ENCODE results near the gene NUP93.

NUP93 gene

DNA sequence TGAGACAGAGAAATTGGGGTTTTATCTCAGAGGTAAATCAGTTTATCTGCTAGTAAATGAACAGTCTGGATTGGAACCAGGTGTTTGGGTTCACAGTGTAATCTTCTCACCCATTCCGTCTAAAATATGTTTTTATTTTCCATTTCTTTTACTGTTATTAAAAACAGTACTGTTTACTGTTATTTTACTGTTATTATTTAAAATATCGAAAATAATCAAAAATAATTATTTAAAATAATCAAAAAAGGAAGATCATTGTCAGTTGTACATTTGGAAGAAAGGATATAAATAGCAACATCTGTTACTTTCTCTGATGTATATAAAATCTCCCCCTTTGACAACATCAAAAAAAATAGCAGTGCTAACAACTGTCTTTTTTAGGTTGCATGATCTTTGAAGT, 11.5 kb downstream of the NUP93 start:
- no peak for DNase-seq (ENCODE audit: low read depth in 2 of 3, low spot score in 2 of 3)

DNA sequence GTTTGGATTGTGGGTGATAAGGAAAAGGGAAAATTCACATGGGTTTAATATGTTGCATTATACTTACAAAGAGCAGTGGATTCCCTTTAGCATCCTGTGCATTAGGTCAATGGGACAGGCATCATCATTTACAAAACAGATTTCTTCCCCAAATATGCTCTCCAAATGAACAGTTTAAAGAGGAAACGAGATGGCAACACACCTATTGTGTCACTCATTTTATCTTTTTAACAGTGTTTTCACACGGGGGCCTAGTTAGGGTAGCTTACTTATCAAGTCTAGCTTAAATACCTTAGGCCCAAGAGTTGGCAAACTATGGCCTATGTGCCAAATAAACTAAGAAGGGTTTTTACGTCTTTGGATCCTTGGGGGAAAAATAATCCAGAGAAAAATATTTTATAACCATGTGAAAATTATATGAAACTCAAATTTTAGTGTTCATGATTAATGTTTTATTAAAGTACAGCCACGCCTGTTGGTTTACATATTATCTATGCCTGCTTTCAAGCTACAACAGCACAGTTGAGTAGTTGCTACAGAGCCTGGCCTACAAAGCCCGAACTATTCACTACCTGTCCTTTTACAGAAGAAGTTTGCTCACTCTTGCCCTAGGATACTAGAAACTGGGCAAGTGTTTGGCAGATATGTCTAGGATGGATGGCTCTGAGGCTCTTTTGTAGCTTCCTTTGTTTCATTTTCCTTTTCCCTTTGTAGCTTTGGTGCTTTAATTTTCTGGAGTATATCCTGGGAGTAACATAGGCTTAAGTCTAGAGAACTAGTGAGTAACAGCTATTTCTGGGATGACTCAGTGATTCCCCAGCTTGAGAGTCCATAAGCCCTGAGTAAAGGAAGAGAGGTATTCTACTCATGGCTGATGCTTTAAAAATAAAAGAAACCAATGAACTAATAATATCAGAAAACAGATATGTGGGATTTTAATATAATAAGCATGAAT, 12.4 kb downstream of the NUP93 start:
- no peak for DNase-seq (ENCODE audit: low read depth in 2 of 3, low spot score in 2 of 3)

DNA sequence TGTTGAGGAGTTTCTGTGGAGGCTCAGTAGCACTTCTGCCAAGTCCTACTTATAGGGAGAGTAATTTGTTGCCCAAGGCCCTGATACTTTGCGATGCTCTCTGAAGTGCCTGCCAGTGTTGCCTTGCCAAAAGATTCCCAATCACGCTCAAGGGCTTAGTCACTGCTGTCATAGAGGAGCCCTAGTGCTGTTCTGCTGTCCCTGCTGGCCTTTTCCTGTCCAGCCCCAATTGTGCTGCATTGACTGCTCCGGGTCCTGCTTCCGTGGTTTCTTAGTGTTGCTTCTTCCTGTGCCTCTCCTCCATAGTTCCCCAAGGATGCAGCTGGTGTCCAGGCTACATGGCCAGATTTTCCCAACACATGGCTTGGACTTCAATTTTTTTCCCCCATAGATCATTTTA, 13.9 kb downstream of the NUP93 start:
- no peak for DNase-seq (ENCODE audit: low read depth in 2 of 3, low spot score in 2 of 3)

DNA sequence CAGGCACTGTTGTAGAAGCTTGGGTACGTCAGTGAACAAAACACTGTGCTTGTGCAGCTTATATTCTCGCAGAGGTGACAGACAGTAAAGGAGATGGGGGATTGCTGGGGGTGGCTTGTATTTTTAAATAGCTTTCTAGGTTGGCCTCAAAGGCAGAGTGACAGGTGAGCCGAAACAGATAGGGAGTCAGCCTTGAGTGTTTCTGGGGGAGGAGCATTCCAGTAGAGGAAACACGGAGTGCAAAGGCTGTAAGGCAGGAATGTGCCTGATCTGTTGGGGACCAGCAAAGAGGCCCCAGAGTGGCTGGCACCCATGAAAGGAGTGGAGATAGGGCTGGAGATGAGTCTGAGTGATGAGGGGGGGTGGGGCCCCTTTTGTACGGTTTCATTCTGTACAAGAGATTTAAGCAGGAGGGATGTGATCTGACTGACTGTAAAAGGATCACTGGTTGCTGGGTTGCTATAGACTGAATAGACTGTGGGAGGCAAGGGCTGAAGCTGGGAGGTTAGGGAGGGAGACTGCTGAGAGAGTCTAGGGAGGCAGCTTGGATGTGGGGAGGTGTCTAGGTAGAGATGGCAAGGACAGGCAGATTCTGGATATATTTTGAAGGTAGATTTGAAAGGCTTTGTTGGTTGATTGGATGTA, 15.2 kb downstream of the NUP93 start:
- no peak for DNase-seq (ENCODE audit: low read depth in 2 of 3, low spot score in 2 of 3)

DNA sequence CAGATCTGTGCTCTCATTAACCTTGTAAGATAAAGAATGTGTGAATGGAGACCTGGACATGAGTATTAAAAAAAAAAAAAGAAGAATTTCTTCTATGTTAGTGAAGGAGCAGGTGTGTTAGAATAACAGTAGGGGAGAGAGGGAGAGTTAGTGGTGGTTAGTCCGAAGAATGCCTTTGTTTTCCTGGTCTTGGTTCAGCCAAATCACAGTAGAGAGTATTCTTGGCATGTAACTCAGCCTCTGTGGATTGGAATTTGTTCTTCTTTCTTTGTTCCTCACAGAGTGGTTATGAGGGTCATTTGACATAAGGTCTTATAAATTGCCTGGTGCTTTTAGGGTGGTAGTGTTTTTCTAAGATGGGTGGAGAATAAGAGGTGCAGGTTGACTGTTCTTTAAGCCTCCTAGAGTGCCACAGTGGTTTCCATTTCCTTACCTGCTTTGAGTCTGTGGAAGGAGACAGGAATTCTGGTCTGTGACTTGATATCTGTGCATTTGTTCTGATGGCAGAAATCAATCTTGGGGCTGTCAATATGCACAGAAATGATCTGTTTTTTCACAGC, 17.6 kb downstream of the NUP93 start:
- no peak for DNase-seq (ENCODE audit: low read depth in 2 of 3, low spot score in 2 of 3)

DNA sequence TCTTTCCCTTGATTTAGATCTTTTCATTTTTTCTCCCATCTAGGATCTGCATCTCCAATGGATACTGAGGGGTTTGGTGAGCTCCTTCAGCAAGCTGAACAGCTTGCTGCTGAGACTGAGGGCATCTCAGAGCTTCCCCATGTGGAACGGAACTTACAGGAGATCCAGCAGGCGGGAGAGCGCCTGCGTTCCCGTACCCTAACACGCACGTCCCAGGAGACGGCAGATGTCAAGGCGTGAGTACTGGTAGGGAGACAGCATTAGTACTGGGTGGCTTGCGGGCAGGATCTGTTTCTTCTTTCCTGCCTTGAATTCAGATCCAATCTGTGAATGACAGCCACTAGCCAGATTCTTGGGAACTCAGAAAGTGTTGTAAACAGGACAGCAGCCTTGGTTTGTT, 18.3 kb downstream of the NUP93 start:
- no peak for DNase-seq (ENCODE audit: low read depth in 2 of 3, low spot score in 2 of 3)

DNA sequence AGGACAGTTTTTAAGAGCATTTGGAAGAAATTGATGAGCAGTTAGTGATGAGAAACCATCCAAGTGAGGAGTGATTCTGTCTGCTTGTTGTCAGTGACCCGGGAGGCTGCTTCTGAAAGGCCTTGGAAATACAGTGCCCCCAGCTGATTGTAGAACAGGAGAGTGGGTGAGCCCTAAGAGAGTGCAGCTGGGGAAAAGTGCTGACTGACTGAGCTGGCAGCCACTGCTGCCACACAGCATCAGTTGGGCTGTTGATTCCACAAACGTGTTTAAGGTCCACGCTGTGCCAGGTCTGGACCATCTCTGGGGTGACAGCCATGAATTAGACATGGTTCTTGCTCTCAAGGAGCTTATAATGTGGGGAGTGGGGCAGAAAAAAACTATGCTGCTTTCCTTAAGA, 18.9 kb downstream of the NUP93 start:
- DNase-seq (ENCODE audit: low read depth in 2 of 3, low spot score in 2 of 3) = no peak

DNA sequence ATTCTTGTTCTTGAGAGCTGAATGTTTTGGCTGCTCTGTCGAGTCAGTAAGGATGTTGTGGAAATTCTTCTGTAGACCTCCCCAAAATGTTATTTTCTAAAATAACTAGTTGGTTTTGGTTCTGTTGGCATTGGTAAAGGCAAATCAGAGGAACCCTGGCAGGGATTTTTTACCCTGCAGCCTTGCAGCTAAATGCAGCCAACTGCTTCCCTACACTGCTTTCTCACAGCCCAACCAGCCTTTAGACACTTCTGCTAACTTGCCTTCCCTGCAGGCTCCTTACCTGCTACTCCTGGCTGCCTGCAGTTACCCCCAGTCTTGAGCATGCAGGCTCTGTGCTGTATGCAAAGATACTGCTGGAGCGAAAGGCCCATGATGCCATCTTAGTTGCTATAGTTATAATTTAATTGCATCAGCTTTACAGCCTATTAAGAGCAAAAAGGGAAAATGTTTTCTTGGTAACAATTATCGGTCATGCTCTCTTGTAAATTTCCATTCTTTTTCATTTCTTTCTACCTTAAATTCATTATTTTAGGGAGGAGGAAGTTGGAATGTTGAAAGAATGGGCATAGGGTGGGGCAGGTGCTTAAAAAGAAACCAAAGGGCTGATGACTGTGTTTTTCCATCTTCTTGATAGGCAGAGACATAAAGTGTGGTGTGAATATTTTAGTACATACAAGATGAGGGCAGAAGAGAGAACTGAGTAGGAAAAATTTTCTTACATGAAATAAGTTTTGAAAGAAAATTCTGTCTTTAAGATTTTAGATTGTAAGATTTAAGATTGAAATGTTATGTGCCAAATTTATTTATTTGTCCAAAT, 20.0 kb downstream of the NUP93 start:
- DNase-seq (ENCODE audit: low read depth in 2 of 3, low spot score in 2 of 3) = no peak

DNA sequence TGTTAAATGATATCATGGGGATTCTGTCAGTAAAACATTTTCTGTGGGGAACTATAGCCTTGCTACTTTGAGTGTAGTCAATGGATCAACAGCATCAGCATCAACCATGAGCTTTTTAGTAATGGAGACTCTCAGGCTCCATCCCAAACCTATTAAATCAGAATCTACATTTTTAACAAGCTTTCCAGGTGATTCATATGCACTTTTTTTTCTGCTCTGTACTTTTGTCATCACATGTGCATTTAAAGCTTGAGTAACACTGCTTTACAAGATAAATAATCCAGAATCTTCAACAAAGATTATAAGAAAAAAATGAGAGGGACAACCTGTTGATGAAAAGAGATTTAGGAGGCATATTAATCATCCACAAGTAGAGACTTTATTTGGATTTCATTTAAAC, 23.5 kb downstream of the NUP93 start:
- no peak for DNase-seq (ENCODE audit: low read depth in 2 of 3, low spot score in 2 of 3)

DNA sequence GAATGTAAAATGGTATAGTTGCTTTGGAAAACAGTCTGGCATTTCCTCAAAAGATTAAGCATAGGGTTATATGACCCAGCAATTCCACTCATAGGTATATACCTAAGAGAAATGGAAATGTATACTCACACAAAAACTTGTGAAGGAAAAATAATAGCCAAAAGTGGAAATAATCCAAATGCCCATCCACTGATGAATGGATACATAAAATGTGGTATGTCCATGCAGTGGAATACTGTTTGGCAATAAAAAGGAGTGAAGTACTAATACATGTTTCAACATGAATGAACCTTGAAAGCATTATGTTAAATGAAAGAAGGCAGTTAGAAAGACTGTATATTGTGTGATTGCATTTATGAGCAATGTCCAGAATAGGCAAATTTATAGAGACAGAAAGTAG, 25.1 kb downstream of the NUP93 start:
- DNase-seq (ENCODE audit: low read depth in 2 of 3, low spot score in 2 of 3) = no peak

DNA sequence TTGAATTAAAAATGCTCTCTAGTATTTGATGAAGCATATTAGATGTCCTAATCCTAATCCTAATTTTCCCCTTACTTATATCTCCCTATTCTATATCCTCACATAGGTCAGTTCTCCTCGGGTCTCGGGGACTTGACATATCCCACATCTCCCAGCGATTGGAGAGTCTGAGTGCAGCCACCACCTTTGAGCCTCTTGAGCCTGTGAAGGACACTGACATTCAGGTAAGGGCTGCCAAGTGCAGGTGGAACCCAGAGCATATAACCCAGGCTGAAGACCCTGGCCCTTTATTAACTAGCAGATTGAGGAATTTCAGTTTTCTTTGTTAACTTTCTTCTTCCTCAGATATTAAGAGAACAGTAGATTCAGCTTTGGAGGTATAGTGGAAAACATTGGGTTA, 28.5 kb downstream of the NUP93 start:
- DNase-seq (ENCODE audit: low read depth in 2 of 3, low spot score in 2 of 3) = no peak

DNA sequence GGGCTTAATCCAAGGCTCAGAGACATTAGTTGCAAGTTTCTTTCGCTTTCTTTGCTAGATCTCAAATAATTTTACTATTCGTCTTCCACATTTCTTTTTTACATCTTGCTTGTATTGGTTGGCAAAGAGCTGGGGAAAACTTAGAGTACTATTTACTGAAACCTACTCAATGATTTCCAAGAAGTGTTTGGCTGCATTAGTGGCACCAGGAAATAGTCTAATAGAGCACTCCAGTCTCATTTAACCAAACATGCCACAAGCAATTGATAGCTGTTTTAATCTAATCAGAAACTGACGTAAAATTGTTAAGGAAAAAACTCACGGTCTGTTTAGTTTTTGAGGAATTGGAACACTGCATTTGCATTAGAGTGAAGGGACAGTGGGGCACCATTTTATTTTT, 29.0 kb downstream of the NUP93 start:
- no peak for DNase-seq (ENCODE audit: low read depth in 2 of 3, low spot score in 2 of 3)

DNA sequence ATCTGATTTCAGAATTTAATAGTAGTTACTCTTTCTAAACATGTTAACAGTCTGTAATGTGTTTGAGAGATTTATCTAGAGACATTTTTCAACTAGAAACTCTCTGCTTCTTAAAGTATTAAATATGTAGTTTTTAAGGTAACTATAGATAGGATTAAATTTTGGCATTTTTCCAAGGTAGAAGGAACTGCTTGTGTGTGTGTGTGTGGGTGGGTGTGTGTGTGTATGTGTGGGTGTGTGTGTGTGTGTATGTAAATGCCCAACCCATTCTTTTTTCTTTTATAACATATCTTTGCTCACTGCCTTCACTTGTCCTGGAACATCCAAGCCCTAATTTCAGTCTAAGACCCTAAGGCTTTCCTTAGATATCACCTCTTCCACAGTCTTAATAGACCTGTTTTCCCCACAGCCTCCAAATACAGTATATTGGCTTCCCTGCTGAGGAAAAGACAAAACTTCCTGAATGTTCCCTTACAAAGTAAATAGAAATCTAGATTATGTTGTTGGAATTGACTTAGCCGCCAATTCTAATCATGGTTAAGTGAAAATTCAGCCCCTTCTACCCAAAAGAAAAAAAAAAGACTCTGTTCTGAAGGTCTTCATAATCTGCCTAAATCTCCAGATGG, 33.5 kb downstream of the NUP93 start:
- no peak for DNase-seq (ENCODE audit: low read depth in 2 of 3, low spot score in 2 of 3)

DNA sequence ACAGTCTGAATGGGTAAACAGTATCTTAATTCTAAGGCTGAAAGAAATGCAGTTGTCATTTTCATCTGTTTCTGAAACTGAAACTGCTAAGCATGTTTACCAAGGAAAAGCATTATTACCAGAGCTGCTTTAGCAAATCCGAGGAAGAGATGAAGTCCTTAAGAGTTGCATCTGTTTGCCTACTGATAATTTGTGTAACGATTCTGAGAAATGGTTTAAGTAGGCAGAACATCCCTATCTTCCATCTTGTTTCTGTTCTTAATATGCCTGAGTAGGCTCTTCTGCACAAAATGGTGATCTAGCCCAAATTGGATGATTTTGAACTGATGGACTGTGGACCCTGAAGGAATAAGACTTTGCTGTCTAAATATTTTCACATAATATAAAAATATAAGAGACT, 34.9 kb downstream of the NUP93 start:
- no peak for DNase-seq (ENCODE audit: low read depth in 2 of 3, low spot score in 2 of 3)

DNA sequence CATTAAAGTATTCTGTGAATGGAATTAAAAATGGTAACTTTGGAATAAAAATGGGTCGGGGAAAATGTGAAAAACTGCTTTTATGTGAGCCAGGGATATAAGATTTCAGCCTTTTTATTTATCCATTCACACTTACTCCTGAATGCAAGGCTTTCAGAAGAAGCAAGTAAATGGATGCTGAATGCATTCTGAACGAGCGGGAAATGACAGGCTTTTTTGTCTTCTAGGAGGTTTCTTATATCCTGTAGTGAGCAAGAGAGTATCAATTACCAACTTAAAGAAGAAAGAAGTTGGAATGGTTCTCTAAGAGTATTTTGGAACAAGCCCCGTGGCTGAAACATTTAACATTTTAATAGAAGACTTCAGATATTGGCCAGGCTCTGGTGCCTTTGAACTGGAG, 36.0 kb downstream of the NUP93 start:
- DNase-seq (ENCODE audit: low read depth in 2 of 3, low spot score in 2 of 3) = no peak

DNA sequence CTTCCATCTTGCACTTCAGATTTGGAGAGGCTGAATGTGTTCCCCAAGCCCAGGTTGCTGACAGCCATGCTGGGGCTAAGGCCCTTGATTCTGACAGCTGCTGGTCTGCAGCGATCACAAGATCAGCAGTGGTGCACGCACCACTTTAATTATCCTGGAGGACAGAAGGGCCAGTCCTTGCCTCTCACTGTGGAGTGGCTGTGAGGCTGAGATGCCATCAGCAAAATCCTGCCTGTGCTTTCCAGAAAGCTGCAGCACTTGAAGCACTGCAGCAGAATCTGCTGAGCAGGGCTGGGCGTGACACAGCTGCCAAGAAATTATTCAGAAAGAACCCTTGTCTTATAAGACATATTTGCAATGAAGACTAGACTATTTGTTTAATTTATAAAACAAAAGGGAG, 37.1 kb downstream of the NUP93 start:
- no peak for DNase-seq (ENCODE audit: low read depth in 2 of 3, low spot score in 2 of 3)

DNA sequence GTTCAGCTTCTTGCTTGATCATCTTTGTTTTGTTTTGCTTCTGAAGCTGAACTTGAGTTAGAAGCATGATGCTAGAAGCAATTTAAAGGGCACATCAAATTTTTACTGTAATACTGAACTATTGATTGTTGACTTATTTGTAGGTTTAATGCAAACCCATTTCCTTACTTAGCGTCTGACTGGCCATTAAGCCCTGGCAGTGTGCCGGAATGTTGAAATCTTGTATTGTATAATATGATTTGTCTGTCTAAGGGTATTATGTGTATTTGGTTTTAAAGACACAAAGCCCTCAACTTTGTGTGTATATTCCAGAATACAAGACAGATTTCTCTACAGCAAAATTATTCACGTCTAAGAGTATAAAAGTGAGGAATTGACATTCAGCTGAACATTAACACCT, 39.7 kb downstream of the NUP93 start:
- no peak for DNase-seq (ENCODE audit: low read depth in 2 of 3, low spot score in 2 of 3)

DNA sequence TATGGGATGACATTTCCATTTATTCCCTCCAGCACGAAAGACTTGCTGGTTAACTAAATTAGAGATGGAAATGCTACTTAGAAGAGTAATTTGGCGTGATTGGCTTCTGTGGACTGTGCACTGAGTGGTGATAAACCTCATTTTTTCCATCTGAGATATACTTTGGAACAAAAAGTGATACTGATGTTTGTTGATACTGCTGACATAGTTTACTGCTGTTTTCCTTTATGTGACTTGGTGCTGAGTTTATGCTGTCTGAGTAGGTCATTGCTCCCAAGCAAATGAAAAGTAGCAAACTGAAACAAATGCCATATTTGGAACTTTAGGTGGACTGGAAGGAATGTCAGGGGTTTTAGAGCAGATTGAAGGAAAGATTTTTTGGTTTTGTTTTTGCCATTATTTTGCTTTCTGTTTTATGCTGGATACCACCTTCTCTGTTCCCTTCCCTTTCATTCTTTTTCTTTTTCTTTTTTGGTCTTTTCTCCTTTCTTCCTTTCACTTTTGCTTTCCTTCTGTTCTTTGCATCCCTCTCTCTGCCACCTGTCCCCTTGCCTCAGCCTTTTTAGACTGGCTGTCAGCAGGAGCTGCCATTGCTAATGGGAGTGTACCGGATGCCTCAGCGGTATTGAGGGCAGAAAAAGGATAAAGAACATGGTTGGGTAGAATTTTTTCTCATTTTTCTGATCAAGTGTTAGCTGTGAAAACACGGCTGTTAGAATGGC, 41.8 kb downstream of the NUP93 start:
- DNase-seq (ENCODE audit: low read depth in 2 of 3, low spot score in 2 of 3) = no peak

DNA sequence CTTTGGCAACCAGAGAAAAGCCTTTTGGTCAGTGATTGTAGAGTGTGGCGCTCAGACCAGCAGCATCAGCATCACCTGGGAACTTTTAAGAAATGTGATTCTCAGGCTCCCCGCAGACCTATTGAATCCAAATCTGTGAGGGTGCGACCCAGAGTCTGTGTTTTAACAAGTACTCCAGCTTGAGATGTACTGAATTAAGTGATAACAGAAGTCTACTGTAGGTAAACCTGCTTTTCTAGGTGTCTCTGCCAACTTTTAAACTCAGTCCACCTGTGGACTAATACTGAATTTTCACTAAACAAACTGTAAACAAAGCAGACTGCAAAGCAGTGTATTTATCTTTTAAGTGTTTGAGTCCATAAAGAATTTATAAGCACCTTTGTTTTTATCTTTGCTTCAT, 43.6 kb downstream of the NUP93 start:
- DNase-seq (ENCODE audit: low read depth in 2 of 3, low spot score in 2 of 3) = no peak

DNA sequence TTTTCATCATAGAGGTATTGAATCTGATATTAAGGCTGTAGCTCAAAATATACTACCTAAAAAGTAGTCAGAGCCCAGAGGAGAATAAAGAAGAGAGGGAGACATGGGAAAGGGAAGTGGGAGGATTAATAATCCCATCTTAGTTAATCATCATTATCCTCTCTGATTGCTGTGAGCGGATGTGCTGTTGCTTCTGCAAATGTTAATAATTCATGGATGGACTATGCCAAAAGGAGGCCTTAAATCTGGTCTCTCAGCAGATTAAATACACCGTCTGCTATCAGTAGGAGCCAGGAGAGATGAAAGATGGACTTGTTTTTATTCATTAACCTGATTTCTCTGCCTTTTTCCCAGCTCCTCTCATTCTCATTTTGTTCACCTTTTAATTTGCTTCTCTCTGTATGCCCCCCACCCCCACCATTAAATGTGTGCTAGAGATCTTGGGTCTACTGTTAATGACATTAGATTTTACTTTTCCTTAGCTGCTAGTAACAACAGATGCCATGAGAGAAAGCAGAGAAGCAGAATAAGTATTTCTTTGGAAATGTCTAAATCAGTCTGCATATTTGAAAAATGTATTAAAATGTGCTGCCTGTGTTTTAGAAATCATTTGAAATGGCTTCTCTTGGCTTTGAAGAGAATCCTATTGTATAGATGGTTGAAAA, 44.2 kb downstream of the NUP93 start:
- DNase-seq (ENCODE audit: low read depth in 2 of 3, low spot score in 2 of 3) = no peak

All from activated CD8-positive, alpha-beta memory T cell treated with anti-CD3 and anti-CD28 coated beads for 48 hours (primary cell).